HEK293 (cell line): Measurements from ENCODE around the gene AIG1.

Source experiments
- GLI4 ChIP-seq: fragments of 450-650 bp; formaldehyde crosslinking; IDR thresholded peaks from 2 replicates; pipeline ENCODE4 v1.5.1; 2016; ENCODE audit warnings: missing biosample characterization, missing genetic modification characterization
- HOXA7 ChIP-seq: sonication (generic); formaldehyde crosslinking; IDR thresholded peaks from 2 replicates; pipeline ENCODE4 v1.8.1; 2022; ENCODE audit warnings: missing genetic modification reagents, borderline replicate concordance
- OVOL3 ChIP-seq: fragments of 450-650 bp; formaldehyde crosslinking; IDR thresholded peaks from 2 replicates; pipeline ENCODE4 v1.5.1; 2016; ENCODE audit warnings: missing biosample characterization, missing genetic modification characterization
- YY1 ChIP-seq: fragments of 450-650 bp; formaldehyde crosslinking; IDR thresholded peaks from 2 replicates; pipeline ENCODE4 v1.5.1; 2018; ENCODE audit warnings: missing biosample characterization, missing genetic modification characterization
- ZNF155 ChIP-seq: fragments of 450-650 bp; formaldehyde crosslinking; IDR thresholded peaks from 2 replicates; pipeline ENCODE4 v1.5.1; 2016; ENCODE audit warnings: missing biosample characterization, missing genetic modification characterization
- ZNF404 ChIP-seq: fragments of 450-650 bp; formaldehyde crosslinking; IDR thresholded peaks from 2 replicates; pipeline ENCODE4 v1.5.1; 2017; ENCODE audit warnings: missing biosample characterization, missing genetic modification characterization
- ZNF416 ChIP-seq: fragments of 450-650 bp; formaldehyde crosslinking; IDR thresholded peaks from 2 replicates; pipeline ENCODE4 v1.5.1; 2016; ENCODE audit warnings: missing biosample characterization, missing genetic modification characterization
- ZNF624 ChIP-seq: fragments of 450-650 bp; formaldehyde crosslinking; IDR thresholded peaks from 2 replicates; pipeline ENCODE4 v1.5.1; 2017; ENCODE audit warnings: missing biosample characterization, missing genetic modification characterization
- ZNF704 ChIP-seq: fragments of 450-650 bp; formaldehyde crosslinking; IDR thresholded peaks from 2 replicates; pipeline ENCODE4 v1.5.1; 2016; ENCODE audit warnings: missing biosample characterization, missing genetic modification characterization
- ZNF707 ChIP-seq: fragments of 450-650 bp; formaldehyde crosslinking; IDR thresholded peaks from 2 replicates; pipeline ENCODE4 v1.5.1; 2016; ENCODE audit warnings: missing biosample characterization, missing genetic modification characterization
- ZSCAN5A ChIP-seq: fragments of 450-650 bp; formaldehyde crosslinking; IDR thresholded peaks from 2 replicates; pipeline ENCODE4 v1.5.1; 2016; ENCODE audit warnings: missing biosample characterization, missing genetic modification characterization
- TF ChIP-seq, protein P1 (sequence below): fragments of 450-650 bp; formaldehyde crosslinking; IDR thresholded peaks from 2 replicates; pipeline ENCODE4 v1.5.1; 2016; ENCODE audit warnings: missing biosample characterization, missing genetic modification characterization
- TF ChIP-seq, protein P2 (sequence below): fragments of 450-650 bp; formaldehyde crosslinking; IDR thresholded peaks from 2 replicates; pipeline ENCODE4 v1.5.1; 2017; ENCODE audit warnings: missing biosample characterization, missing genetic modification characterization

- TF ChIP-seq ZNF707 (tag by site-specific recombination) (no peak), ZSCAN5A (tag by site-specific recombination) (no peak), HOXA7 (no peak), YY1 (tag by site-specific recombination) (no peak), ZNF704 (tag by site-specific recombination) (no peak), ZNF624 (tag by site-specific recombination) (no peak), OVOL3 (tag by site-specific recombination) (no peak), ZNF404 (no peak), GLI4 (tag by site-specific recombination) (no peak), ZNF155 (tag by site-specific recombination) (no peak), ZNF416 (no peak)
- TF ChIP-seq, protein P1, sequence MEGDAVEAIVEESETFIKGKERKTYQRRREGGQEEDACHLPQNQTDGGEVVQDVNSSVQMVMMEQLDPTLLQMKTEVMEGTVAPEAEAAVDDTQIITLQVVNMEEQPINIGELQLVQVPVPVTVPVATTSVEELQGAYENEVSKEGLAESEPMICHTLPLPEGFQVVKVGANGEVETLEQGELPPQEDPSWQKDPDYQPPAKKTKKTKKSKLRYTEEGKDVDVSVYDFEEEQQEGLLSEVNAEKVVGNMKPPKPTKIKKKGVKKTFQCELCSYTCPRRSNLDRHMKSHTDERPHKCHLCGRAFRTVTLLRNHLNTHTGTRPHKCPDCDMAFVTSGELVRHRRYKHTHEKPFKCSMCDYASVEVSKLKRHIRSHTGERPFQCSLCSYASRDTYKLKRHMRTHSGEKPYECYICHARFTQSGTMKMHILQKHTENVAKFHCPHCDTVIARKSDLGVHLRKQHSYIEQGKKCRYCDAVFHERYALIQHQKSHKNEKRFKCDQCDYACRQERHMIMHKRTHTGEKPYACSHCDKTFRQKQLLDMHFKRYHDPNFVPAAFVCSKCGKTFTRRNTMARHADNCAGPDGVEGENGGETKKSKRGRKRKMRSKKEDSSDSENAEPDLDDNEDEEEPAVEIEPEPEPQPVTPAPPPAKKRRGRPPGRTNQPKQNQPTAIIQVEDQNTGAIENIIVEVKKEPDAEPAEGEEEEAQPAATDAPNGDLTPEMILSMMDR (tag by site-specific recombination): no peak
- TF ChIP-seq, protein P2, sequence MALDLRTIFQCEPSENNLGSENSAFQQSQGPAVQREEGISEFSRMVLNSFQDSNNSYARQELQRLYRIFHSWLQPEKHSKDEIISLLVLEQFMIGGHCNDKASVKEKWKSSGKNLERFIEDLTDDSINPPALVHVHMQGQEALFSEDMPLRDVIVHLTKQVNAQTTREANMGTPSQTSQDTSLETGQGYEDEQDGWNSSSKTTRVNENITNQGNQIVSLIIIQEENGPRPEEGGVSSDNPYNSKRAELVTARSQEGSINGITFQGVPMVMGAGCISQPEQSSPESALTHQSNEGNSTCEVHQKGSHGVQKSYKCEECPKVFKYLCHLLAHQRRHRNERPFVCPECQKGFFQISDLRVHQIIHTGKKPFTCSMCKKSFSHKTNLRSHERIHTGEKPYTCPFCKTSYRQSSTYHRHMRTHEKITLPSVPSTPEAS (tag by site-specific recombination): no peak
Measured at GRCh38 chr6:143241911-143242310, 181.2 kb downstream of the AIG1 start.
